Neuronal stem cell (in vitro differentiated cells): ENCODE data around the gene IGSF3.

ENCODE experiments used
- DNase-seq: peaks from one replicate; pipeline ENCODE4 v3.0.0-alpha.2; 2013; ENCODE audit warnings: low spot score
- H2AFZ ChIP-seq: one replicate; pipeline ENCODE4 v1.6.1; 2013; ENCODE audit warnings: mild to moderate bottlenecking, low read length, inconsistent platforms
- H2AK5ac ChIP-seq: 2 replicates; pipeline ENCODE4 v1.6.1; 2013; ENCODE audit warnings: low read depth, mild to moderate bottlenecking, inconsistent platforms, low read length, moderate library complexity, mixed read lengths
- H2BK120ac ChIP-seq: 2 replicates; pipeline ENCODE4 v1.6.1; 2013; ENCODE audit warnings: low read depth, mild to moderate bottlenecking, inconsistent platforms, low read length, moderate library complexity, mixed read lengths
- H2BK12ac ChIP-seq: one replicate; pipeline ENCODE4 v1.6.1; 2013; ENCODE audit warnings: low read length, inconsistent platforms
- H2BK15ac ChIP-seq: 2 replicates; pipeline ENCODE4 v1.6.1; 2013; ENCODE audit warnings: mild to moderate bottlenecking, low read length, inconsistent platforms, mixed read lengths
- H2BK5ac ChIP-seq: one replicate; pipeline ENCODE4 v1.6.1; 2013; ENCODE audit warnings: inconsistent platforms, mild to moderate bottlenecking, low read length, moderate library complexity
- H3K14ac ChIP-seq: one replicate; pipeline ENCODE4 v1.6.1; 2013; ENCODE audit warnings: low read length, inconsistent platforms
- H3K18ac ChIP-seq: 2 replicates; pipeline ENCODE4 v1.6.1; 2013; ENCODE audit warnings: low read length, inconsistent platforms
- H3K23ac ChIP-seq: 2 replicates; pipeline ENCODE4 v1.6.1; 2013; ENCODE audit warnings: low read depth, mild to moderate bottlenecking, mixed read lengths, low read length, inconsistent platforms; ENCODE audit not compliant: poor library complexity
- H3K27ac ChIP-seq: replicated peaks from 3 replicates; pipeline ENCODE4 v1.5.1; 2013; ENCODE audit warnings: low read length, inconsistent platforms
- H3K27me3 ChIP-seq, 3 experiments: 2 replicates each; pipeline ENCODE4 v1.6.1; 2013; ENCODE audit warnings: low read length in 3 of 3, mild to moderate bottlenecking in 2 of 3, inconsistent platforms in 1 of 3, low read depth in 1 of 3, mixed read lengths in 1 of 3, moderate library complexity in 1 of 3; ENCODE audit not compliant: control insufficient read depth in 3 of 3, insufficient read depth in 3 of 3
- H3K36me3 ChIP-seq, 2 donors: replicated peaks in 1 of 2; 2 replicates each; pipeline ENCODE4 v1.6.1; 2013; ENCODE audit warnings: low read length in 2 of 2; ENCODE audit not compliant: control insufficient read depth in 2 of 2, insufficient read depth in 2 of 2
- H3K4ac ChIP-seq: 2 replicates; pipeline ENCODE4 v1.6.1; 2013; ENCODE audit warnings: inconsistent platforms, mild to moderate bottlenecking, low read length, moderate library complexity
- H3K4me1 ChIP-seq, 2 donors: 1 replicate in 1 of 2; 2 replicates in 1 of 2; pipeline ENCODE4 v1.6.1; 2013; ENCODE audit warnings: low read length in 2 of 2, low read depth in 1 of 2; ENCODE audit not compliant: control insufficient read depth in 2 of 2, insufficient read depth in 1 of 2
- H3K4me2 ChIP-seq: one replicate; pipeline ENCODE4 v1.6.1; 2013; ENCODE audit warnings: mild to moderate bottlenecking, low read length, inconsistent platforms; ENCODE audit not compliant: insufficient read depth, poor library complexity, severe bottlenecking
- H3K4me3 ChIP-seq, 2 donors: 2 replicates each; pipeline ENCODE4 v1.5.1; 2013; ENCODE audit warnings: low read length in 2 of 2, mild to moderate bottlenecking in 2 of 2, inconsistent platforms in 1 of 2, moderate library complexity in 1 of 2
- H3K79me1 ChIP-seq: one replicate; pipeline ENCODE4 v1.6.1; 2013; ENCODE audit warnings: low read depth, mild to moderate bottlenecking, inconsistent platforms, low read length, moderate library complexity
- H3K9ac ChIP-seq: one replicate; pipeline ENCODE4 v1.6.1; 2013; ENCODE audit warnings: mild to moderate bottlenecking, low read depth, low read length, inconsistent platforms; ENCODE audit not compliant: poor library complexity
- H3K9me3 ChIP-seq, 2 donors: replicated peaks in 1 of 2; 2 replicates each; pipeline versions ENCODE3 to v1.6.1; 2013; ENCODE audit warnings: low read length in 2 of 2, mild to moderate bottlenecking in 2 of 2, inconsistent platforms in 1 of 2, low read depth in 1 of 2, mixed read lengths in 1 of 2, moderate library complexity in 1 of 2; ENCODE audit not compliant: control insufficient read depth in 2 of 2, insufficient read depth in 1 of 2
- H4K8ac ChIP-seq: one replicate; pipeline ENCODE4 v1.6.1; 2013; ENCODE audit warnings: low read depth, mild to moderate bottlenecking, inconsistent platforms, low read length, moderate library complexity
- H4K91ac ChIP-seq: one replicate; pipeline ENCODE4 v1.6.1; 2013; ENCODE audit warnings: low read length, low read depth, mild to moderate bottlenecking, inconsistent platforms; ENCODE audit not compliant: poor library complexity
- WGBS, 2 donors: extraction: QIAGEN DNeasy Blood & Tissue Kit; methylation state at CpG; one replicate each; pipeline ENCODE4 v1.1.7; 2013; ENCODE audit warnings: missing lambda C conversion rate in 2 of 2, mixed read lengths in 1 of 2; ENCODE audit not compliant: insufficient read length in 2 of 2, insufficient replicate concordance in 1 of 2; ENCODE audit errors: extremely low coverage in 2 of 2; 5-methylcytosine and 5-hydroxymethylcytosine counted together

IGSF3 gene

GRCh38 chr1:116578581-116578980 is 89.0 kb downstream of the IGSF3 start:
- H3K36me3 ChIP-seq: peaks cover 0 to 2% of the 10 kb centered on the region in 2 donors
- no peak overlapping the region for H3K18ac ChIP-seq
- peaks cover 0 to 2% of the 10 kb centered on the region in 2 donors for H3K9me3 ChIP-seq
- no CpG with 5 or more reads among the region's 1 CpG for WGBS, 2 donors
- H3K4me2 ChIP-seq: no peak overlapping the region
- no peaks in the 10 kb centered on the region for H3K27me3 ChIP-seq
- no peak overlapping the region for H3K4me3 ChIP-seq
- no peak overlapping the region for H2BK120ac ChIP-seq
- H3K9ac ChIP-seq: no peak overlapping the region
- H3K79me1 ChIP-seq: no peaks in the 10 kb centered on the region
- H2BK5ac ChIP-seq: no peak overlapping the region
- no peak overlapping the region for H2BK12ac ChIP-seq
- no peak overlapping the region for H3K27ac ChIP-seq
- H2AK5ac ChIP-seq: no peak overlapping the region
- no peak overlapping the region for H4K8ac ChIP-seq
- H3K4me1 ChIP-seq: peaks cover 6 to 8% of the 10 kb centered on the region in 2 donors
- H2AFZ ChIP-seq: no peak overlapping the region
- no peak overlapping the region for H4K91ac ChIP-seq
- no peak overlapping the region for H3K4ac ChIP-seq
- H3K23ac ChIP-seq: no peak overlapping the region
- DNase-seq: no peak
- H2BK15ac ChIP-seq: no peak overlapping the region
- no peak overlapping the region for H3K14ac ChIP-seq

- Histone ChIP-seq H3K18ac (no peak overlapping the region), H2AFZ (no peak overlapping the region), H3K4me3 (no peak overlapping the region), H3K14ac (no peak overlapping the region), H2BK12ac (no peak overlapping the region), H3K4ac (no peak overlapping the region), H2BK15ac (no peak overlapping the region), H3K27me3 (no peaks in the 10 kb centered on the region), H3K9me3 (peaks cover 0 to under 1% of the 10 kb centered on the region in 2 donors), H3K4me2 (no peak overlapping the region), H3K79me1 (no peaks in the 10 kb centered on the region), H3K36me3 (peaks cover 0 to under 1% of the 10 kb centered on the region in 2 donors), H2BK120ac (no peak overlapping the region), H4K8ac (no peak overlapping the region), H2AK5ac (no peak overlapping the region), H4K91ac (no peak overlapping the region), H2BK5ac (no peak overlapping the region), H3K9ac (no peak overlapping the region), H3K27ac (no peak overlapping the region), H3K23ac (no peak overlapping the region), H3K4me1 (peaks cover 5 to 10% of the 10 kb centered on the region in 2 donors)
- WGBS, 2 donors: no CpG with 5 or more reads among the region's 5 CpGs
- DNase-seq: no peak
Measured at GRCh38 chr1:116577759-116578314, 89.7 kb downstream of the IGSF3 start.

- Histone ChIP-seq H3K14ac (no peak overlapping the region), H3K9me3 (no peaks in the 10 kb centered on the region), H4K8ac (no peak overlapping the region), H3K18ac (no peak overlapping the region), H3K4me3 (no peak overlapping the region), H2AK5ac (no peak overlapping the region), H3K36me3 (no peaks in the 10 kb centered on the region), H3K4me2 (no peak overlapping the region), H2BK15ac (no peak overlapping the region), H3K4me1 (peaks cover 12 to 16% of the 10 kb centered on the region in 2 donors), H3K27ac (no peak overlapping the region), H2AFZ (peak overlapping the region; percentile 47), H4K91ac (no peak overlapping the region), H3K9ac (no peak overlapping the region), H2BK5ac (no peak overlapping the region), H3K23ac (no peak overlapping the region), H2BK120ac (no peak overlapping the region), H3K4ac (no peak overlapping the region), H2BK12ac (no peak overlapping the region), H3K27me3 (no peaks in the 10 kb centered on the region), H3K79me1 (no peaks in the 10 kb centered on the region)
- peak; percentile 61 for DNase-seq
- no CpG with 5 or more reads among the region's 11 CpGs for WGBS, 2 donors
Measured at GRCh38 chr1:116574581-116575291, 92.8 kb downstream of the IGSF3 start.

- no peak overlapping the region for H2BK120ac ChIP-seq
Measured at GRCh38 chr1:116573431-116574095, 94.0 kb downstream of the IGSF3 start.

More at GRCh38 chr1:116573431-116574095, 94.0 kb downstream of the IGSF3 start:
- Histone ChIP-seq H3K23ac (no peak overlapping the region), H3K9ac (no peak overlapping the region), H2BK5ac (no peak overlapping the region), H3K4me1 (peaks cover 12 to 16% of the 10 kb centered on the region in 2 donors), H3K4me2 (no peak overlapping the region), H2AFZ (no peak overlapping the region), H2AK5ac (no peak overlapping the region), H3K27me3 (no peaks in the 10 kb centered on the region), H3K9me3 (no peaks in the 10 kb centered on the region), H3K18ac (no peak overlapping the region), H3K36me3 (no peaks in the 10 kb centered on the region), H4K91ac (no peak overlapping the region), H4K8ac (no peak overlapping the region), H3K4ac (no peak overlapping the region), H2BK15ac (no peak overlapping the region), H3K79me1 (no peaks in the 10 kb centered on the region), H3K14ac (no peak overlapping the region), H3K4me3 (no peak overlapping the region), H3K27ac (no peak overlapping the region), H2BK12ac (no peak overlapping the region)
- no CpG with 5 or more reads among the region's 7 CpGs for WGBS, 2 donors
- DNase-seq: no peak
